ENCODE results near the gene OR2D2. TPM values are rescaled to one million over a fixed set of nuclear protein-coding genes. Genes with fewer than 3 reads are reported as not detected.

OR2D2 gene
- total and polyA plus RNA-seq, 2 of the 4 experiments (the other 2 are of a cell fraction): 0.07 to 0.36 TPM

DNA sequence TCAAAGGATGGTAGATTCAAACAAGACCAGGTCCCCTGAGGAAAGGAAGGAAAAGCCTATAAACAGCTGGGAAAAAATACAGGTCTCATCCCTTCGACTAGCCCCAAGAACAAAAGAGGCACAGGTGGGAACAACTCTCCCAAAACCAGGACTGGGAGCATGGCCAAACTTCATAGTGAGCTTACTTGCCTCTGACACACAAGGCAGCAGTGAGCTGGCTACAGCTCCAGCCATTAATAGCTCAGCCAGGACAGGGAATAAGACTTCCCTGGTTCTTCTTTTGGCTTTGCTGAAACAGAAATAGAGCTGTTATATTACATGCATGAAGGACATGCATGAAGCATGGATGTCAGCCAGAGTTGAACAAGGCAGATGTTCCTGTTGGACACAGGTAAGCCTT, 29.3 kb downstream of the OR2D2 start, which contains the start of gene OR10A2:
TSS of gene OR10A2 (plus strand) at position 97 of the 400 bp plus-strand sequence. CDS start 6,698 bp downstream, outside the sequence.
- H3K23ac ChIP-seq (ENCODE audit: low read depth, low read length): no peak within 1 kb of the TSS
- H3K9me1 ChIP-seq (ENCODE audit: insufficient read depth, low read length): no peaks in the 10 kb centered on the region
- no peaks in the 10 kb centered on the region for H3K27me3 ChIP-seq (ENCODE audit: control insufficient read depth, insufficient read depth, low read length)
- ATAC-seq (ENCODE audit: low read depth) (no peak), DNase-seq (peak; percentile 10)
- no peak within 1 kb of the TSS for H3K18ac ChIP-seq (ENCODE audit: low read depth, low read length)
- intact Hi-C loops (cut with micrococcal nuclease) (no loop called here), in situ Hi-C loops (cut with MboI; ENCODE audit: low sequenced_read_pairs) (no loop called here), dilution Hi-C loops (cut with HindIII; ENCODE audit: low sequenced_read_pairs, unreplicated experiment) (no loop called here)
- H3K4me1 ChIP-seq (ENCODE audit: control insufficient read depth, insufficient read depth, low read length): no peaks in the 10 kb centered on the region
- H2AFZ ChIP-seq (replicated peaks; ENCODE audit: low read length, poor library complexity): no peak within 1 kb of the TSS
- TF ChIP-seq BHLHE40 (IDR thresholded peaks at IDR 0.05; ENCODE audit: low read depth, low read length) (no peak), FOS (IDR thresholded peaks at IDR 0.05; ENCODE audit: low read depth, low read length) (no peak), CHD1 (IDR thresholded peaks at IDR 0.05; ENCODE audit: low read depth, low read length) (no peak), MAZ (IDR thresholded peaks at IDR 0.05; ENCODE audit: borderline replicate concordance, low read depth, low read length) (no peak), POLR2A (IDR thresholded peaks at IDR 0.05; ENCODE audit: low read depth, low read length) (no peak), CEBPB (IDR thresholded peaks at IDR 0.05; ENCODE audit: low read depth, low read length) (no peak), NFE2L2 (IDR thresholded peaks at IDR 0.05; ENCODE audit: low read depth, low read length) (no peak), MAFK (IDR thresholded peaks at IDR 0.05; ENCODE audit: low read depth, low read length) (no peak), ELK1 (IDR thresholded peaks at IDR 0.05; ENCODE audit: borderline replicate concordance, low read depth, low read length) (no peak), RCOR1 (IDR thresholded peaks at IDR 0.05; ENCODE audit: insufficient replicate concordance, low read length) (no peak), RFX5 (IDR thresholded peaks at IDR 0.05; ENCODE audit: low read depth, low read length) (no peak), RAD21 (IDR thresholded peaks at IDR 0.05; ENCODE audit: low read length) (no peak), MXI1 (IDR thresholded peaks at IDR 0.05; ENCODE audit: borderline replicate concordance, low read depth, low read length) (no peak), SMC3 (IDR thresholded peaks at IDR 0.05; ENCODE audit: low read depth, low read length) (no peak)
- TF ChIP-seq, protein P1, sequence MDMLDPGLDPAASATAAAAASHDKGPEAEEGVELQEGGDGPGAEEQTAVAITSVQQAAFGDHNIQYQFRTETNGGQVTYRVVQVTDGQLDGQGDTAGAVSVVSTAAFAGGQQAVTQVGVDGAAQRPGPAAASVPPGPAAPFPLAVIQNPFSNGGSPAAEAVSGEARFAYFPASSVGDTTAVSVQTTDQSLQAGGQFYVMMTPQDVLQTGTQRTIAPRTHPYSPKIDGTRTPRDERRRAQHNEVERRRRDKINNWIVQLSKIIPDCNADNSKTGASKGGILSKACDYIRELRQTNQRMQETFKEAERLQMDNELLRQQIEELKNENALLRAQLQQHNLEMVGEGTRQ (IDR thresholded peaks at IDR 0.05; ENCODE audit: low read depth, low read length): no peak
- TF ChIP-seq, protein P2, sequence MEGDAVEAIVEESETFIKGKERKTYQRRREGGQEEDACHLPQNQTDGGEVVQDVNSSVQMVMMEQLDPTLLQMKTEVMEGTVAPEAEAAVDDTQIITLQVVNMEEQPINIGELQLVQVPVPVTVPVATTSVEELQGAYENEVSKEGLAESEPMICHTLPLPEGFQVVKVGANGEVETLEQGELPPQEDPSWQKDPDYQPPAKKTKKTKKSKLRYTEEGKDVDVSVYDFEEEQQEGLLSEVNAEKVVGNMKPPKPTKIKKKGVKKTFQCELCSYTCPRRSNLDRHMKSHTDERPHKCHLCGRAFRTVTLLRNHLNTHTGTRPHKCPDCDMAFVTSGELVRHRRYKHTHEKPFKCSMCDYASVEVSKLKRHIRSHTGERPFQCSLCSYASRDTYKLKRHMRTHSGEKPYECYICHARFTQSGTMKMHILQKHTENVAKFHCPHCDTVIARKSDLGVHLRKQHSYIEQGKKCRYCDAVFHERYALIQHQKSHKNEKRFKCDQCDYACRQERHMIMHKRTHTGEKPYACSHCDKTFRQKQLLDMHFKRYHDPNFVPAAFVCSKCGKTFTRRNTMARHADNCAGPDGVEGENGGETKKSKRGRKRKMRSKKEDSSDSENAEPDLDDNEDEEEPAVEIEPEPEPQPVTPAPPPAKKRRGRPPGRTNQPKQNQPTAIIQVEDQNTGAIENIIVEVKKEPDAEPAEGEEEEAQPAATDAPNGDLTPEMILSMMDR (conservative IDR thresholded peaks at IDR 0.05; ENCODE audit: low read depth, low read length): no peak
- H2AK9ac ChIP-seq (replicated peaks; ENCODE audit: low read depth, low read length, poor library complexity): no peak within 1 kb of the TSS
- H4K8ac ChIP-seq (ENCODE audit: low read depth in 2 of 2, low read length in 2 of 2): no peak within 1 kb of the TSS
- no peaks in the 10 kb centered on the region for H3K79me1 ChIP-seq (ENCODE audit: low read depth in 1 of 2, low read length in 2 of 2)
- H4K91ac ChIP-seq (ENCODE audit: insufficient read depth, low read depth, low read length): no peak within 1 kb of the TSS
- no peak within 1 kb of the TSS for H2BK15ac ChIP-seq (ENCODE audit: low read depth, low read length)
- H3K4me3 ChIP-seq (ENCODE audit: insufficient read depth, low read depth, low read length): no peak within 1 kb of the TSS
- no peaks in the 10 kb centered on the region for H3K36me3 ChIP-seq (ENCODE audit: control insufficient read depth, insufficient read depth, low read length)
- H3K27ac ChIP-seq (ENCODE audit: insufficient read depth, low read length): no peak within 1 kb of the TSS
- WGBS, 2 experiments (ENCODE audit: extremely low coverage in 2 of 2, insufficient read length in 1 of 2): no CpG with 5 or more reads among the region's 1 CpG
- H3K56ac ChIP-seq (ENCODE audit: extremely low read depth, insufficient read depth, low read length): no peak within 1 kb of the TSS
- no peak within 1 kb of the TSS for H3K14ac ChIP-seq (replicated peaks; ENCODE audit: low read depth, low read length)
- H3K4ac ChIP-seq (ENCODE audit: low read depth, low read length): no peak within 1 kb of the TSS
- no TSS peak for BruUV-seq (replicated peaks)
- no peaks in the 10 kb centered on the region for H3K9me3 ChIP-seq (ENCODE audit: control insufficient read depth, insufficient read depth, low read length)
- H2BK5ac ChIP-seq (ENCODE audit: low read depth, low read length, poor library complexity, severe bottlenecking): no peak within 1 kb of the TSS
- no peak within 1 kb of the TSS for H3K4me2 ChIP-seq (ENCODE audit: low read depth, low read length)
- H4K20me1 ChIP-seq (ENCODE audit: insufficient read depth, low read length): no peaks in the 10 kb centered on the region
- no peak within 1 kb of the TSS for H3K9ac ChIP-seq (ENCODE audit: low read depth, low read length)
- no peak within 1 kb of the TSS for H2BK20ac ChIP-seq (ENCODE audit: low read depth, low read length)
- POLR2A ChIA-PET (ENCODE audit: unreplicated experiment): no interaction called here
- no peak within 1 kb of the TSS for H2BK120ac ChIP-seq (ENCODE audit: low read depth, low read length)
- CTCF ChIA-PET: interaction anchor here (0.6 kb wide), 2 partner anchors 748 to 1738 kb away, joined by 3 read pairs; no protein-coding TSS in a partner anchor
- H2AK5ac ChIP-seq (ENCODE audit: low read depth, low read length): no peak within 1 kb of the TSS
- H4K5ac ChIP-seq (ENCODE audit: low read depth, low read length): no peak within 1 kb of the TSS

Measured in IMR-90 (cell line).